Measurements from ENCODE around the gene TEX264. TPM values are rescaled to one million over a fixed set of nuclear protein-coding genes. Genes with fewer than 3 reads are reported as not detected.

TEX264 gene
- total RNA-seq, 1 donor from 2014 or later: 43.1 TPM

DNA sequence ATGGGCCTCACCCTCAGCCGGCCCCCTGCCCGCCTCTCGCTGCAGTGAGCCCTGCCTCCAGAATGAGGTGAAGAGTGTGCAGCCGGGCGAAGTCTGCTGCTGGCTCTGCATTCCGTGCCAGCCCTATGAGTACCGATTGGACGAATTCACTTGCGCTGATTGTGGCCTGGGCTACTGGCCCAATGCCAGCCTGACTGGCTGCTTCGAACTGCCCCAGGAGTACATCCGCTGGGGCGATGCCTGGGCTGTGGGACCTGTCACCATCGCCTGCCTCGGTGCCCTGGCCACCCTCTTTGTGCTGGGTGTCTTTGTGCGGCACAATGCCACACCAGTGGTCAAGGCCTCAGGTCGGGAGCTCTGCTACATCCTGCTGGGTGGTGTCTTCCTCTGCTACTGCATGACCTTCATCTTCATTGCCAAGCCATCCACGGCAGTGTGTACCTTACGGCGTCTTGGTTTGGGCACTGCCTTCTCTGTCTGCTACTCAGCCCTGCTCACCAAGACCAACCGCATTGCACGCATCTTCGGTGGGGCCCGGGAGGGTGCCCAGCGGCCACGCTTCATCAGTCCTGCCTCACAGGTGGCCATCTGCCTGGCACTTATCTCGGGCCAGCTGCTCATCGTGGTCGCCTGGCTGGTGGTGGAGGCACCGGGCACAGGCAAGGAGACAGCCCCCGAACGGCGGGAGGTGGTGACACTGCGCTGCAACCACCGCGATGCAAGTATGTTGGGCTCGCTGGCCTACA, 44.4 kb downstream of the TEX264 start:
- no peak for DNase-seq (ENCODE audit: low spot score)
- H3K27me3 Mint-ChIP-seq (ENCODE audit: low read depth): no peaks in the 10 kb centered on the region
- no peaks in the 10 kb centered on the region for H3K9me3 Mint-ChIP-seq
- intact Hi-C loops (cut with micrococcal nuclease): no loop called here
- peaks cover 4% of the 10 kb centered on the region for H3K4me1 Mint-ChIP-seq (ENCODE audit: low read depth)
- no peak overlapping the region for H3K4me3 Mint-ChIP-seq (ENCODE audit: low read depth)
- H3K36me3 Mint-ChIP-seq (ENCODE audit: low read depth): no peaks in the 10 kb centered on the region
- H3K27ac Mint-ChIP-seq: no peak overlapping the region

GRCh38 chr3:51715977-51716294, 44.9 kb downstream of the TEX264 start:
- H3K9me3 Mint-ChIP-seq: no peaks in the 10 kb centered on the region
- no peaks in the 10 kb centered on the region for H3K36me3 Mint-ChIP-seq (ENCODE audit: low read depth)
- H3K27ac Mint-ChIP-seq: no peak overlapping the region
- H3K4me1 Mint-ChIP-seq (ENCODE audit: low read depth): peaks cover 7% of the 10 kb centered on the region
- no peak for DNase-seq (ENCODE audit: low spot score)
- intact Hi-C loops (cut with micrococcal nuclease): no loop called here
- H3K27me3 Mint-ChIP-seq (ENCODE audit: low read depth): no peaks in the 10 kb centered on the region
- H3K4me3 Mint-ChIP-seq (ENCODE audit: low read depth): no peak overlapping the region

GRCh38 chr3:51716805-51717204, 45.8 kb downstream of the TEX264 start:
- H3K27ac Mint-ChIP-seq: no peak overlapping the region

DNA sequence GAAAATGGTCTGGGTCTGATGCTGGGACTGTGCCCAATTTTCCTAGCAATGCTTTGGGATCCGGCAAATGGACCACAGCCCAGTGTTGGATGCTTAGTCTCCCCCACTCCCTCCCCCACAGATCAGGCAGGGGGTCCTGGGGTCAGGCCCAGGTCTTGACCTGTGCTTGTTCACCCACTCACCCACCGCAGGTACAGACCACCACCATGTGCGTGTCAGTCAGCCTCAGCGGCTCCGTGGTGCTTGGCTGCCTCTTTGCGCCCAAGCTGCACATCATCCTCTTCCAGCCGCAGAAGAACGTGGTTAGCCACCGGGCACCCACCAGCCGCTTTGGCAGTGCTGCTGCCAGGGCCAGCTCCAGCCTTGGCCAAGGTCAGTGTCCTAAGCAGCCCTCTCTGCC, 46.4 kb downstream of the TEX264 start:
- no peak overlapping the region for H3K4me3 Mint-ChIP-seq (ENCODE audit: low read depth)
- H3K27me3 Mint-ChIP-seq (ENCODE audit: low read depth): peaks cover 1% of the 10 kb centered on the region
- peaks cover 16% of the 10 kb centered on the region for H3K4me1 Mint-ChIP-seq (ENCODE audit: low read depth)
- DNase-seq (ENCODE audit: low spot score): no peak
- intact Hi-C loops (cut with micrococcal nuclease): no loop called here
- no peak overlapping the region for H3K27ac Mint-ChIP-seq
- no peaks in the 10 kb centered on the region for H3K36me3 Mint-ChIP-seq (ENCODE audit: low read depth)
- H3K9me3 Mint-ChIP-seq: no peaks in the 10 kb centered on the region

More at GRCh38 chr3:51716805-51717204, 45.8 kb downstream of the TEX264 start:
- no peak for DNase-seq (ENCODE audit: low spot score)
- Mint-ChIP-seq H3K27me3 (ENCODE audit: low read depth) (no peaks in the 10 kb centered on the region), H3K4me3 (ENCODE audit: low read depth) (no peak overlapping the region), H3K9me3 (no peaks in the 10 kb centered on the region), H3K4me1 (ENCODE audit: low read depth) (peaks cover 15% of the 10 kb centered on the region), H3K36me3 (ENCODE audit: low read depth) (no peaks in the 10 kb centered on the region)
- intact Hi-C loops (cut with micrococcal nuclease): no loop called here

- Mint-ChIP-seq H3K27me3 (ENCODE audit: low read depth) (peaks cover 2% of the 10 kb centered on the region), H3K4me3 (ENCODE audit: low read depth) (no peak overlapping the region), H3K9me3 (no peaks in the 10 kb centered on the region), H3K4me1 (ENCODE audit: low read depth) (peaks cover 16% of the 10 kb centered on the region), H3K36me3 (ENCODE audit: low read depth) (no peaks in the 10 kb centered on the region), H3K27ac (no peak overlapping the region)
- no peak for DNase-seq (ENCODE audit: low spot score)
- intact Hi-C loops (cut with micrococcal nuclease): no loop called here
Measured at GRCh38 chr3:51717947-51718346, 46.9 kb downstream of the TEX264 start.

DNA sequence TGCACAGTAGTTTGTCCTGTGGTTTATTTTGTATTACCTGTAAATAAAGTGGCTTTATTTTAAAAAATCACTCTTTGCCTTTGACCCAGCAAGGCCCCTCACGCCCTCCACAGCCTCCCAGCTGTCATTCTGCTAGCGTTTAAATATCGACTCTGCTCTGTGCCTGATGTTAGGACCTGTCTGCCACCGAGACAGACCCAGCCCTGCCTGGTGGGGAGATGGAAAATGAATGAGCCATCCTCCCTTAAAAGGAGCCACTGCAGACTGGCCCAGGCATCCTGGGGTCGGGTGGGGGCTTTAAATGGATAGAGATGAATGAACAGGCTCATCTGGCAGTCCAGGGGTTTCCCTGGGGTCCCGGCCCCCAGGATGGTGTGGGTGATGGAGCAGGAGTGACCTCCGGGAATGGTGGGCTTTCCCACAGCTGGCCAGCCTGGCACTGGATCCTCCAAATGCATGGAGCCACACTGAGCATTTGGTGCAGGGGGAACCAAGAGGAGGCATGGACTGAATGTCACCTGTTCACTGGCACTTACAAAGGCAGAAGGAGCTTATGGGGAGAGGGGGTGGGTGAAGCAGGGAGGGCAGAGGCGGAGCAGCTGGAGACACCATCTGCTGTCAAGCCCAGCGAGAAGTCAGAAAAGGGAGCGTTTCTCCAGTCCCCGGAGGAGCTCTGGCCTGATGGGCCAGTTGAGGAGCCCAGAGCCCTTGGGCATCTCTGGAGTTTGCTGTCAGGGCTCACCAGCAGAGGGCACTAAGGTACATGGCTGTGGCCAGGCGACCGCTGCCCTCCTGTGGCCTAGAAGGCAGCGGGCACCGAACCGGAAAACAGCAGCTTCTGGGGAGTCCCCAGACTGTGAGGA, 47.7 kb downstream of the TEX264 start:
- peaks cover 2% of the 10 kb centered on the region for H3K27me3 Mint-ChIP-seq (ENCODE audit: low read depth)
- no peak overlapping the region for H3K4me3 Mint-ChIP-seq (ENCODE audit: low read depth)
- no peak overlapping the region for H3K27ac Mint-ChIP-seq
- H3K36me3 Mint-ChIP-seq (ENCODE audit: low read depth): no peaks in the 10 kb centered on the region
- peak; percentile 63 for DNase-seq (ENCODE audit: low spot score)
- H3K4me1 Mint-ChIP-seq (ENCODE audit: low read depth): peaks cover 16% of the 10 kb centered on the region
- H3K9me3 Mint-ChIP-seq: no peaks in the 10 kb centered on the region
- intact Hi-C loops (cut with micrococcal nuclease): loop anchor here (1.0 kb wide), 1 partner anchor 82 kb away; no protein-coding TSS in a partner anchor

GRCh38 chr3:51719410-51720025, 48.5 kb downstream of the TEX264 start:
- no peak overlapping the region for H3K4me3 Mint-ChIP-seq (ENCODE audit: low read depth)
- H3K27ac Mint-ChIP-seq: no peak overlapping the region
- no peak for DNase-seq (ENCODE audit: low spot score)
- peaks cover 2% of the 10 kb centered on the region for H3K27me3 Mint-ChIP-seq (ENCODE audit: low read depth)
- H3K36me3 Mint-ChIP-seq (ENCODE audit: low read depth): no peaks in the 10 kb centered on the region
- peaks cover 16% of the 10 kb centered on the region for H3K4me1 Mint-ChIP-seq (ENCODE audit: low read depth)
- intact Hi-C loops (cut with micrococcal nuclease): loop anchor here (1.0 kb wide), 1 partner anchor 81 kb away; no protein-coding TSS in a partner anchor
- no peaks in the 10 kb centered on the region for H3K9me3 Mint-ChIP-seq

- Mint-ChIP-seq H3K27ac (no peak overlapping the region), H3K27me3 (ENCODE audit: low read depth) (peaks cover 7% of the 10 kb centered on the region), H3K4me3 (ENCODE audit: low read depth) (no peak overlapping the region), H3K36me3 (ENCODE audit: low read depth) (no peaks in the 10 kb centered on the region), H3K4me1 (ENCODE audit: low read depth) (peaks cover 16% of the 10 kb centered on the region), H3K9me3 (no peaks in the 10 kb centered on the region)
- no peak for DNase-seq (ENCODE audit: low spot score)
- intact Hi-C loops (cut with micrococcal nuclease): no loop called here
Measured at GRCh38 chr3:51720292-51721061, 49.4 kb downstream of the TEX264 start.

DNA sequence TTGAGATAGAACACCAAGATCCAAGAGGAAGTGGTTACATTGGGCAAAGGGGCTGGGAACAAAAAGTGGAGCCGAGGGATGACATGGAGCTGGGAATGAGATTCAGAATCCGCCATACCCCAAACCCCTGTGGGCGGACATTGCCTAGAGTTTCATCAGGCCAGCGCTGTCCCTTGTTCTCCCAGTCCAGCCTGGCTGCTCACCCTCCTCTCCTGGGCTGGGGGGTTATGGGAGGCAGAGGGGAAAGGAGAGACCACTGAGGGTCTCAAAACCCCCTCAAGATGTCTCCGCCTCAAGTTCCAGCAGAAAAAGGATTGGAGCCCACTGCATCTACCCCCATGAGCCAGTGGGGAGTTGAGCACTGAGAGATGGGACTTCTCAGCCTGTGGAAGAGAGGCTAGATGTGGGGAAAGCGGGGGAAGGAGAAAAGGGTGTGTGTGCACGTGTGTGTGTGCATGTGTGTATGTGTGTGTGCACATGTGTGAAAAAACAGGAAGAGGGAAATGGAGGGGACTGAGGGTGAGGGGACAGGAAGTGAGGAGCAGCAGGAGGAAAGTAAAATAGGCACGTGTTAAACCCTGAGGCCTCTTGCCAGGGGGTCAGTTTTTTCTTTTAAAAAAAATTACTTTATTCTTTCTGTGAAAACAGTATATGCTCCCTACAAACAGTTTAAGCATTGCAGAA, 50.2 kb downstream of the TEX264 start:
- no peaks in the 10 kb centered on the region for H3K9me3 Mint-ChIP-seq
- no peaks in the 10 kb centered on the region for H3K36me3 Mint-ChIP-seq (ENCODE audit: low read depth)
- H3K4me1 Mint-ChIP-seq (ENCODE audit: low read depth): peaks cover 16% of the 10 kb centered on the region
- H3K4me3 Mint-ChIP-seq (ENCODE audit: low read depth): no peak overlapping the region
- H3K27me3 Mint-ChIP-seq (ENCODE audit: low read depth): peaks cover 7% of the 10 kb centered on the region
- intact Hi-C loops (cut with micrococcal nuclease): no loop called here
- H3K27ac Mint-ChIP-seq: no peak overlapping the region
- DNase-seq (ENCODE audit: low spot score): no peak

DNA sequence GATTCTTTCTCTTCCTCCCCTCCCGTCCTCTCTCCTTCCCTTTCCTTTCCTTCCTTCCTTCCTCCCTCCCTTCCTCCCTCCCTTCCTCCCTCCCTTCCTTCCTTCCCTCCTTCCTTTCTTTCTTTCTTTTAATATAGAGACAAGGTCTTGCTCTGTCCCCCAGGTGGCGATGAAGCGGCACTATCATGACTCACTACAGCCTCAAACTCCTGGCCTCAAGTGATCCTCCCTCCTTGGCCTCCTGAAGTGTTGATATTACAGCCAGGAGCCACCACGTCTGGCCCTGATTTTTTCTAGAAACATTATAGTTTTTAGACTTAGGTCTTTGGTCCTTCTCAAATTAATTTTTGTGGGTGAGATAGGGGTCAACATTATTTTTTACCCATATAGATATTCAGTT, 51.3 kb downstream of the TEX264 start:
- Mint-ChIP-seq H3K27ac (no peak overlapping the region), H3K4me3 (ENCODE audit: low read depth) (no peak overlapping the region), H3K27me3 (ENCODE audit: low read depth) (peaks cover 7% of the 10 kb centered on the region), H3K4me1 (ENCODE audit: low read depth) (peaks cover 18% of the 10 kb centered on the region), H3K36me3 (ENCODE audit: low read depth) (no peaks in the 10 kb centered on the region), H3K9me3 (no peaks in the 10 kb centered on the region)
- no peak for DNase-seq (ENCODE audit: low spot score)
- intact Hi-C loops (cut with micrococcal nuclease): no loop called here

- peaks cover 5% of the 10 kb centered on the region for H3K27me3 Mint-ChIP-seq (ENCODE audit: low read depth)
- no peaks in the 10 kb centered on the region for H3K36me3 Mint-ChIP-seq (ENCODE audit: low read depth)
- H3K4me1 Mint-ChIP-seq (ENCODE audit: low read depth): peaks cover 30% of the 10 kb centered on the region
- intact Hi-C loops (cut with micrococcal nuclease): loop anchor here (5.0 kb wide), 1 partner anchor 1255 kb away; no protein-coding TSS in a partner anchor
- no peak overlapping the region for H3K27ac Mint-ChIP-seq
- H3K4me3 Mint-ChIP-seq (ENCODE audit: low read depth): no peak overlapping the region
- H3K9me3 Mint-ChIP-seq: no peaks in the 10 kb centered on the region
- no peak for DNase-seq (ENCODE audit: low spot score)
Measured at GRCh38 chr3:51727500-51727899, 56.4 kb downstream of the TEX264 start.
